A549 treated with Mapracorat at 1 μM for 4 hours (cell line): Measurements from ENCODE around the gene GPN3. TPM values are rescaled to one million over a fixed set of nuclear protein-coding genes. Genes with fewer than 3 reads are reported as not detected.

Experiments
- total RNA-seq: library from RNA; stranded (reverse); fragments of 200-300 nt; extraction: Qiagen RNA extraction; gene quantifications from 5 replicates; pipeline ENCODE4 v1.2.3, GENCODE V29; 2022

GPN3 gene
- total RNA-seq: 27.2 to 37.2 TPM (median 34.8 TPM) in 5 replicates

DNA sequence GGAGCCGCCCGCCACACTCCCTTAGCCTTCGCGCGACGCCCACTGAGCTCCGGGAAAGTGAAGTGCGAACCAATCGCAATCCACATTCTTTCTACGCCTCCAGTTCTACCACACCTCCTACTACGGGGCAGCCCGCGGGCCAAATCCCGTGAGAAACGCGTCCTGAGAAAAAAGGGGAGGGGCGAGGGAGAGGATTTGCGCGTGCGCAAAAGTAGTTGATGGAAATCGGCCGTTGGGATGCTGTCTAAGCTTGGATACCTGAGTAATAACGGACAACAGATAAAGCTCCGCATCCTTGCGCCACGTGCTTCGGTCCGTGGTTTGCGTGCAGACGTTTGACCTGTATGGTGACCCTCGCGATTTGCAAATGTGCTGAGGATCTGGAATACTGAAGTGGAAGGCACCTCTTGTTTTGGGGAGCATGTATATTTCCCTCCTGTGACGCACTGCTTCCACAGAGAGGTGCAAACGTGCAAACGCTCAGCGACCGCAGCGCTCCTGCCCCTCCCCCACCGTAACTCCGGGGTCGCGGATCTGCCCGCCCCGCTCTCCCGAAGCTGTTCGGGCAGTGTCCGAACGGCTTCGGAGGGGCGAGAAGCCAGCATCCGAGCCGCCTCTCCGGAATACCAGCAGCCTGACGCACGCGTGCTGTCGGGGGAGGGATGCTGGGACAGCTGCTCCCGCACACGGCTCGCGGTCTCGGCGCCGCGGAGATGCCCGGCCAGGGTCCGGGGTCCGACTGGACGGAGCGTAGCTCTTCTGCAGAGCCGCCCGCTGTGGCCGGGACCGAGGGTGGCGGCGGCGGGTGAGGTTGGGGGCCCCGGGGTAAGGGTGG lies at the start of gene GPN3, which contains the start of gene FAM216A:
Gene GPN3, minus strand, starts transcription at position 44 of the 835 bp plus-strand sequence. CDS start 54 bp downstream, outside the sequence.
Gene FAM216A, plus strand, starts transcription at position 632 of the 835 bp plus-strand sequence. Its CDS starts 31 bp downstream, at position 663.

DNA sequence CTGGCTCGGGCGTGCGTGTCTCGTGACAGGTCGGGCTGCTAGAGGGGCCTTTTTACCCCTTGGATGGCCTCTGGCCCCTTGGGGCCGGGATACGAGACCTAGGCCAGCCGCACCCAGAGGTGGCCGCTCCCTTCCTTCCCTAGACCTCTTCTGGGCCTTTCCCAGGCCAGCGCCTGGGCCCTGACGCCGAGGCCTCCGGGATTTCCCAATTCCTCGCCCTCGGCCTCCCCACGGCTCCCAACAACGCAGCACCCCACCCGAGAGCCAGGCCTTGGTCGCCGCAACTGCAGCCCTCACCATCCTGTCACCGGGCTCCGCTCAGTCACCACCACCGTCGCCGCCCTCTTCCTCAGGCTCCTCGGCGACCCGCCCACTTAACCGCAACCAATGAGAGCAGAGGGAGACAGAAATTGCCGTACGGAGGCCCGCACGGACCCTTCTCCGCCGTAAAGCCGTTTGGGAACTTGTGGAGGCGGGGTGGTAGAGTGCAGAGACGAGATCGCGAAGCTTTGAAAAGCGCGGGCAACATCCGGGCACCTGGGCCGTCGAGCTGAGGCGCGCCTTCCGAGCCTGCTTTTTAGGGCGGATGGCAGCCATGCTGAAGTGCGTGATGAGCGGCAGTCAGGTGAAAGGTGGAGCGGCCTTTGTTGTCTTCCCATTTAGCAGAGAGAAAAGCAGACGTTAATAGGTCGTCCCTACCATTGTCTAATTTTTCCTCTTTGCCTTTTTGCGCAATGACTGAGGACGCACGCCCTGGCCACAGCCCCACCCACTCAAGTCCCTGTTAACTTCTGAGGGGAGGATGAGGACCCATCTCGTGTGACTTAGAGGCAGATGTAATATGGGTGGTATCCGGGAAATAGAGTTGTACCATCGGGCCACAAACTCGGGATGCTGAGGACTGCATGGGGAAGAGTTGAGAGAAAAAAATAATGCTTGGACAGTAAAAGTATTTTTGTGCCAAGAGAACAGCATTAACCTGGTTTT lies 34.0 kb upstream of the GPN3 start, which contains the start of the genes RAD9B and VPS29:
Gene RAD9B, plus strand, starts transcription at position 580 of the 987 bp plus-strand sequence. Its CDS starts 7 bp downstream, at position 587.
Gene VPS29, minus strand, starts transcription at position 360 of the 987 bp plus-strand sequence. Its CDS starts 60 bp downstream, at position 300.

DNA sequence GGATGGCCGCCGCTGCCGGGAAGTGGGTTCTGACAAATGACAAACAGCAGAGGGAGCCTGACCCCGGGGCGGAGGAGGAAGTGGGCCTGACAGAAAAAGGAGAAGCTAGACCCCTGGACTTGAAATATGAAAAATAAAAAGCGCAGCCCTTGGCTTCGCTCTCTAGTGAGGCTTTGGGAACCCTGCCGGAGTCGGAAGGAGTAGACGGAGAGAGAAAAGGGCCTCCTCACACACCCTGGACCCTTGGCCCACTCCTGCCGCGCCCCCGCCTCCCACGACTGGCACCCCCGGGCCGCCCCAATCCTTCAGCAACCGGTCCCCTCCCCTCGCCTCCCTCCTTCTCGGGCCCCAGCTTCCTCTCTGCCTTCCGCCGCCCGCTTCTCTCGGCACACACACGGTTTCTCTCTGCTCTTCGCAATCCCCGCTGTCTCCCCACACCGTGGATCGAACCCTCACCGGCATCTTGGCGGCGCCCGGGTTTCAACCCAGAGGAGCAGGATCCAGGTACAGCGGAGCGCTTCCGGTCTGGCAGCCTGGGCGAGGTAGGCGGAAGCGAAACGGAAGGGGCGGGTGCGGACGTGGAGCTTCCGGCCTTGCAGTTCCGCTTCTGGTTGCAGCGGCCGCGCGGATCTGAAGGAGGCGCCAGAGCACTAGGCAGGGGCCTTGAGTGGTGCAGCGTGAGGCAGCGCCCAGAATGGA lies 18.1 kb downstream of the GPN3 start, which contains the start of gene ARPC3:
Gene ARPC3, minus strand, starts transcription at position 539 of the 699 bp plus-strand sequence. Its CDS starts 77 bp downstream, at position 462.

GRCh38 chr12:110403146-110403975 lies 64.7 kb downstream of the GPN3 start, which contains the start of gene ANAPC7:
ANAPC7 (minus strand) TSS chr12:110403708; CDS start chr12:110403627, 81 bp downstream.

Other genes starting within 250 kb of the GPN3 start
- gene ATP2A2, start 187.0 kb downstream of the GPN3 start, total RNA-seq: 238 to 302 TPM (median 280 TPM) in 5 replicates
- 48.7 to 57.3 TPM (median 55.4 TPM) in 5 replicates for gene ANAPC7, start 64.5 kb downstream of the GPN3 start, total RNA-seq
- gene ARPC3, start 17.9 kb downstream of the GPN3 start, total RNA-seq: 441 to 718 TPM (median 446 TPM) in 5 replicates
- 18.4 to 21.9 TPM (median 19.3 TPM) in 5 replicates for gene FAM216A, start 588 bp upstream of the GPN3 start, total RNA-seq
- gene VPS29, start 33.9 kb upstream of the GPN3 start, total RNA-seq: 140 to 173 TPM (median 158 TPM) in 5 replicates
- gene RAD9B, start 34.1 kb upstream of the GPN3 start, total RNA-seq: 0.13 to 0.55 TPM (median 0.22 TPM) in 5 replicates
- gene PPTC7, start 115.1 kb upstream of the GPN3 start, total RNA-seq: 23.0 to 29.3 TPM (median 28.2 TPM) in 5 replicates
- 28.3 to 35.2 TPM (median 31.8 TPM) in 5 replicates for gene TCTN1, start 145.9 kb upstream of the GPN3 start, total RNA-seq
- gene HVCN1, start 220.9 kb upstream of the GPN3 start, total RNA-seq: 0.38 to 0.98 TPM (median 0.65 TPM) in 5 replicates